Ishikawa (cell line): ENCODE data around the gene PIK3R4.

Source experiments
- CEBPB ChIP-seq: IDR thresholded peaks from 2 replicates; pipeline ENCODE4 v1.6.1; 2012
- CREB1 ChIP-seq: IDR thresholded peaks from 2 replicates; pipeline ENCODE4 v1.6.1; 2012; ENCODE audit warnings: low read depth
- EGR1 ChIP-seq: IDR thresholded peaks from 2 replicates; pipeline ENCODE4 v1.6.1; 2012
- EP300 ChIP-seq: IDR thresholded peaks from 2 replicates; pipeline ENCODE4 v1.6.1; 2012; ENCODE audit warnings: borderline replicate concordance
- FOXM1 ChIP-seq: IDR thresholded peaks from 2 replicates; pipeline ENCODE4 v1.6.1; 2012; ENCODE audit warnings: low read depth, borderline replicate concordance
- NFIC ChIP-seq: IDR thresholded peaks from 2 replicates; pipeline ENCODE4 v1.6.1; 2012
- RAD21 ChIP-seq: IDR thresholded peaks from 2 replicates; pipeline ENCODE4 v1.6.1; 2012; ENCODE audit warnings: low read depth
- TAF1 ChIP-seq: IDR thresholded peaks from 2 replicates; pipeline ENCODE4 v1.6.1; 2012; ENCODE audit warnings: low read depth, mild to moderate bottlenecking
- TCF12 ChIP-seq: IDR thresholded peaks from 2 replicates; pipeline ENCODE4 v1.6.1; 2012; ENCODE audit warnings: low read depth
- TEAD4 ChIP-seq: IDR thresholded peaks from 2 replicates; pipeline ENCODE4 v1.6.1; 2012
- YY1 ChIP-seq: IDR thresholded peaks from 2 replicates; pipeline ENCODE4 v1.6.1; 2012; ENCODE audit warnings: low read depth
- ZBTB7A ChIP-seq: IDR thresholded peaks from 2 replicates; pipeline ENCODE4 v1.6.1; 2012; ENCODE audit warnings: low read depth
- TF ChIP-seq, protein P1 (sequence below): IDR thresholded peaks from 2 replicates; pipeline ENCODE4 v1.6.1; 2012
- TF ChIP-seq, protein P2 (sequence below): IDR thresholded peaks from 2 replicates; pipeline ENCODE4 v1.6.1; 2012
- TF ChIP-seq, protein P3 (sequence below): IDR thresholded peaks from 2 replicates; pipeline ENCODE4 v1.6.1; 2012; ENCODE audit warnings: low read depth, mild to moderate bottlenecking

The PIK3R4 gene

DNA sequence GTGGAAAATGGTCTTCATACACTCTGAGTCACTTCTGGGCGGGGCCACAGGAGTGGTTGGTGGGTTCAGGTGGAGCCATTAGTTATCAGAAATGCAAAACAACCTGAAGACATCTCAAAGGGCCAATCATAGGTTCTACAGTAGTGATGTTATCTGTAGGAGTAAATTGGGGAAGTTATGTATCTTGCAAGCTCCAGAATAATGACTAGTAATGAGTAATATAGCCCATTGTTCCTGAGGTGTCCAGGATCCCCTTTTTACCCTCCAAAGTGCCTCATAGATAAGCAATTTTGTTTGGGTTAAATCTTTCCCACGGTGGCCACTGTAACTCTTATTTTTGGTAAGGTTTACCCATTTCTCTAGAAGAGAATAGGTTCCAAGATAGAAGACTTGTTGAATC lies 91.7 kb downstream of the PIK3R4 start:
- TF ChIP-seq, protein P1, sequence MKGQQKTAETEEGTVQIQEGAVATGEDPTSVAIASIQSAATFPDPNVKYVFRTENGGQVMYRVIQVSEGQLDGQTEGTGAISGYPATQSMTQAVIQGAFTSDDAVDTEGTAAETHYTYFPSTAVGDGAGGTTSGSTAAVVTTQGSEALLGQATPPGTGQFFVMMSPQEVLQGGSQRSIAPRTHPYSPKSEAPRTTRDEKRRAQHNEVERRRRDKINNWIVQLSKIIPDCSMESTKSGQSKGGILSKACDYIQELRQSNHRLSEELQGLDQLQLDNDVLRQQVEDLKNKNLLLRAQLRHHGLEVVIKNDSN: no peak
- TF ChIP-seq, protein P2, sequence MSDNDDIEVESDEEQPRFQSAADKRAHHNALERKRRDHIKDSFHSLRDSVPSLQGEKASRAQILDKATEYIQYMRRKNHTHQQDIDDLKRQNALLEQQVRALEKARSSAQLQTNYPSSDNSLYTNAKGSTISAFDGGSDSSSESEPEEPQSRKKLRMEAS: no peak
- TF ChIP-seq RAD21 (no peak), EGR1 (no peak), NFIC (no peak), TCF12 (no peak), CEBPB (no peak), FOXM1 (no peak), TEAD4 (no peak), TAF1 (no peak), YY1 (no peak), ZBTB7A (no peak)
- TF ChIP-seq, protein P3, sequence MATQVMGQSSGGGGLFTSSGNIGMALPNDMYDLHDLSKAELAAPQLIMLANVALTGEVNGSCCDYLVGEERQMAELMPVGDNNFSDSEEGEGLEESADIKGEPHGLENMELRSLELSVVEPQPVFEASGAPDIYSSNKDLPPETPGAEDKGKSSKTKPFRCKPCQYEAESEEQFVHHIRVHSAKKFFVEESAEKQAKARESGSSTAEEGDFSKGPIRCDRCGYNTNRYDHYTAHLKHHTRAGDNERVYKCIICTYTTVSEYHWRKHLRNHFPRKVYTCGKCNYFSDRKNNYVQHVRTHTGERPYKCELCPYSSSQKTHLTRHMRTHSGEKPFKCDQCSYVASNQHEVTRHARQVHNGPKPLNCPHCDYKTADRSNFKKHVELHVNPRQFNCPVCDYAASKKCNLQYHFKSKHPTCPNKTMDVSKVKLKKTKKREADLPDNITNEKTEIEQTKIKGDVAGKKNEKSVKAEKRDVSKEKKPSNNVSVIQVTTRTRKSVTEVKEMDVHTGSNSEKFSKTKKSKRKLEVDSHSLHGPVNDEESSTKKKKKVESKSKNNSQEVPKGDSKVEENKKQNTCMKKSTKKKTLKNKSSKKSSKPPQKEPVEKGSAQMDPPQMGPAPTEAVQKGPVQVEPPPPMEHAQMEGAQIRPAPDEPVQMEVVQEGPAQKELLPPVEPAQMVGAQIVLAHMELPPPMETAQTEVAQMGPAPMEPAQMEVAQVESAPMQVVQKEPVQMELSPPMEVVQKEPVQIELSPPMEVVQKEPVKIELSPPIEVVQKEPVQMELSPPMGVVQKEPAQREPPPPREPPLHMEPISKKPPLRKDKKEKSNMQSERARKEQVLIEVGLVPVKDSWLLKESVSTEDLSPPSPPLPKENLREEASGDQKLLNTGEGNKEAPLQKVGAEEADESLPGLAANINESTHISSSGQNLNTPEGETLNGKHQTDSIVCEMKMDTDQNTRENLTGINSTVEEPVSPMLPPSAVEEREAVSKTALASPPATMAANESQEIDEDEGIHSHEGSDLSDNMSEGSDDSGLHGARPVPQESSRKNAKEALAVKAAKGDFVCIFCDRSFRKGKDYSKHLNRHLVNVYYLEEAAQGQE: no peak

DNA sequence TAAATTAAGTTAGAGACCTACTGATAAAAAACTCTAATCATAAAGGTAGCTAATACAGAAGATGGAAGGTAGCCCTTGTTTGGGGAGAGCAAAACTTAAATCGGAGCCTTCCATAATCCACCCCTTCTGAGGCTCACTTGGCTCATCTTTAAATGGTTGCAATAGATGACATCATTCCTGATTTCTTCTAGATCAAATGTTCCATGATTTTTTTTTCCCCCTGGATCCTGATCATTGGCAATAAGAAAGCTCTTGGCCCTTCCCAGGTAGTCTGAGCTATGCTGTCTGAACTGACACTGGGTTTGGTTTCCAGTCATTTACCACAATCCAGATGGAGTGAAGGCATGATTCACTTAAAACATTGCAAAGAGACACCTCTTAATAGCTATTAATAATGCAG lies 92.5 kb downstream of the PIK3R4 start:
- no peak for TF ChIP-seq NFIC
- no peak for TF ChIP-seq CREB1
- no peak for TF ChIP-seq EP300
- no peak for TF ChIP-seq YY1
- TF ChIP-seq TEAD4: no peak
- no peak for TF ChIP-seq FOXM1
- TF ChIP-seq CEBPB: no peak
- TF ChIP-seq, protein P1: no peak
- no peak for TF ChIP-seq RAD21
- no peak for TF ChIP-seq TAF1
- TF ChIP-seq ZBTB7A: no peak
- no peak for TF ChIP-seq TCF12
- no peak for TF ChIP-seq EGR1
- TF ChIP-seq, protein P3: no peak
- TF ChIP-seq, protein P2: no peak

DNA sequence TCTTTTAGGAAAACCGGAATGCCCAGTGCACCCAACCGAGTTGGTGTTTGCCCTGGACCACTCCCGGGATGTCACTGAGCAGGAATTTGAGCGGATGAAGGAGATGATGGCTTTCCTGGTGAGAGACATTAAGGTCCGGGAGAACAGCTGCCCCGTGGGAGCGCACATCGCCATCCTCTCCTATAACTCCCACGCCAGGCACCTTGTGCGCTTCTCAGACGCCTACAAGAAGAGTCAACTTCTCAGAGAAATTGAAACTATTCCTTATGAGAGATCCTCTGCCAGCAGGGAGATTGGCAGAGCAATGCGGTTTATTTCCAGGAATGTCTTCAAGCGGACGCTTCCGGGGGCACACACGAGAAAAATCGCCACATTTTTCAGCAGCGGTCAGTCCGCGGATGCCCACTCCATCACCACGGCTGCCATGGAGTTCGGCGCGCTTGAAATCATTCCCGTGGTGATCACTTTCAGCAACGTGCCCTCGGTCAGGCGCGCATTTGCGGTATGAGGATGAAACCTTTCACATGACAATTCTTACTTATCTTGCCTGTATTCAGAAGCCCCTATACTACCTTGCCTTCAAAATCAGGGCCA lies 97.5 kb downstream of the PIK3R4 start:
- TF ChIP-seq FOXM1: no peak
- TF ChIP-seq EGR1: no peak
- no peak for TF ChIP-seq ZBTB7A
- TF ChIP-seq, protein P3: no peak
- TF ChIP-seq TCF12: no peak
- TF ChIP-seq TAF1: no peak
- TF ChIP-seq TEAD4: no peak
- TF ChIP-seq EP300: no peak
- no peak for TF ChIP-seq NFIC
- TF ChIP-seq RAD21: no peak
- TF ChIP-seq CREB1: no peak
- TF ChIP-seq, protein P1: no peak
- no peak for TF ChIP-seq CEBPB
- no peak for TF ChIP-seq YY1
- TF ChIP-seq, protein P2: no peak

DNA sequence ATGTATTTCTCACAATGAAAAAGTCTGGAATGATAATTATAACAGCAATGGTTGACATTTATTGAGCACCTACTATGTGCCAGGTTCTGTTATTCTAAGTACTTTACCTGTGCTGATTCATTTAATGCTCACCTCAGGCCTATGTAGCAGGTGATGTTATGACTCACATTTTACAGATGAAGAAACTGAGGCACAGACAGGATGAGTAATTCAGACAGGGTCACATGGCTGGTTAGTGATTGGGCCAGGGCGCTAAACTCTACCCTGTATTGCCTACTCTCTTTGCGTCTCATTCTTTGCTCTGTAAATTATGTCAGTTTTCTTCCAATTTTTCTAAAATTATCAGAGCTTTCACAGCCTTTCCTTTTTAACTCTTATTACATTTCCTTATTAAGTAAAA lies 98.3 kb downstream of the PIK3R4 start:
- TF ChIP-seq TCF12 (no peak), ZBTB7A (no peak)
- TF ChIP-seq, protein P3: no peak
